NCI-H2107 treated with DMSO at 0.1 percent for 48 hours (cell line): ENCODE data around the gene KL.

Experiments used
- DNase-seq: peaks from one replicate; lab custom pipeline; 2025; ENCODE audit not compliant: unreplicated experiment; lab: John Stamatoyannopoulos, UW

The KL gene

GRCh38 chr13:33033986-33034385 lies 17.8 kb downstream of the KL start:
- no peak for DNase-seq

GRCh38 chr13:33034882-33035520 lies 18.8 kb downstream of the KL start:
- DNase-seq, result no peak

- DNase-seq, result no peak
These were observed 21.4 kb downstream of the KL start for GRCh38 chr13:33037673-33038072.

GRCh38 chr13:33040090-33040489 lies 23.9 kb downstream of the KL start:
- DNase-seq, result no peak

GRCh38 chr13:33045851-33046592 lies 29.8 kb downstream of the KL start:
- no peak for DNase-seq

- DNase-seq, result no peak
These were observed 33.9 kb downstream of the KL start for GRCh38 chr13:33050161-33050560.

- DNase-seq, result no peak
These were observed 35.4 kb downstream of the KL start for GRCh38 chr13:33051632-33052031.

GRCh38 chr13:33052506-33053280 lies 36.5 kb downstream of the KL start:
- DNase-seq, result no peak

- DNase-seq, result no peak
These were observed 37.3 kb downstream of the KL start for GRCh38 chr13:33053397-33054066.

GRCh38 chr13:33057019-33057780 lies 41.0 kb downstream of the KL start:
- no peak for DNase-seq

GRCh38 chr13:33058776-33059327 lies 42.6 kb downstream of the KL start:
- no peak for DNase-seq

GRCh38 chr13:33060815-33061214 lies 44.6 kb downstream of the KL start:
- no peak for DNase-seq

- no peak for DNase-seq
These were observed 50.1 kb downstream of the KL start for GRCh38 chr13:33066329-33066728.

- no peak for DNase-seq
These were observed 53.1 kb downstream of the KL start for GRCh38 chr13:33069365-33069764.

- no peak for DNase-seq
These were observed 54.5 kb downstream of the KL start for GRCh38 chr13:33070713-33071112.

- DNase-seq, result no peak
These were observed 56.1 kb downstream of the KL start for GRCh38 chr13:33072282-33072681.

GRCh38 chr13:33072759-33073158 lies 56.5 kb downstream of the KL start:
- DNase-seq, result no peak

GRCh38 chr13:33073338-33073737 lies 57.1 kb downstream of the KL start:
- DNase-seq, result no peak

GRCh38 chr13:33076001-33076992 lies 60.1 kb downstream of the KL start:
- DNase-seq, result no peak
